HepG2 (cell line): ENCODE measurements around the gene DUS3L.

Source experiments
- TCF12 ChIP-seq, 2 experiments: fragments of 450-650 bp in 1 of 2; sonication (generic) in 1 of 2; formaldehyde crosslinking in 1 of 2; IDR thresholded peaks; 2 replicates each; pipeline versions ENCODE4 v1.6.1 to v1.8.0; 2017 to 2022; ENCODE audit warnings: antibody characterized with exemption in 1 of 2, mild to moderate bottlenecking in 1 of 2, missing genetic modification reagents in 1 of 2, moderate library complexity in 1 of 2
- ZNF20 ChIP-seq: sonication (generic); formaldehyde crosslinking; IDR thresholded peaks from 2 replicates; pipeline ENCODE4 v1.4.0; 2020; ENCODE audit warnings: mild to moderate bottlenecking, moderate library complexity, missing genetic modification reagents

DNA sequence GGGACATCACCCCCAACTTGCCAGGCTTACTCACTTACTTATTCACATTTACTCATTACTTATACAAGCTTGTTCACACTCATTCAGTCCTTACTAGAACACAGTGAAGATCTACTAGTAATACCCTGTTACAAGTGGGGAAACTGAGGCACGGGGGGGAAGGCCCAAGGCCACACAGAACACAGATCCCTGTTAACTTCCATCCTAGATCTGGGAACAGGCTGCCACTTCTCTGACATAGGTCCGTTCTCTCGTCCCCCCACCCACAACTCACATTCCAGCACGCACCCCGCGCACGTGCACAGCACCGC is 12.4 kb upstream of the DUS3L start:
- TF ChIP-seq TCF12 (IDR thresholded peaks at IDR 0.05): no peak
- TF ChIP-seq TCF12 (CRISPR knock-in tag; IDR thresholded peaks at IDR 0.05): no peak
- TF ChIP-seq ZNF20 (CRISPR knock-in tag): no peak
